ENCODE results near the gene TAF1D.

The TAF1D gene

GRCh38 chr11:93727985-93728791, 13.1 kb downstream of the TAF1D start:
- no peak for DNase-seq (ENCODE audit: low read depth in 2 of 2, low spot score in 1 of 2)

GRCh38 chr11:93724089-93724488, 17.2 kb downstream of the TAF1D start:
- no peak for DNase-seq (ENCODE audit: low read depth in 2 of 2, low spot score in 1 of 2)

GRCh38 chr11:93720522-93720921, 20.8 kb downstream of the TAF1D start:
- DNase-seq (ENCODE audit: low read depth in 2 of 2, low spot score in 1 of 2): no peak

GRCh38 chr11:93719310-93719709, 22.0 kb downstream of the TAF1D start:
- DNase-seq (ENCODE audit: low read depth in 2 of 2, low spot score in 1 of 2): no peak

- DNase-seq (ENCODE audit: low read depth in 2 of 2, low spot score in 1 of 2): no peak
Measured at GRCh38 chr11:93718057-93718563, 23.2 kb downstream of the TAF1D start.

- DNase-seq (ENCODE audit: low read depth in 2 of 2, low spot score in 1 of 2): no peak
Measured at GRCh38 chr11:93717501-93717900, 23.8 kb downstream of the TAF1D start.

- no peak for DNase-seq (ENCODE audit: low read depth in 2 of 2, low spot score in 1 of 2)
Measured at GRCh38 chr11:93715797-93716396, 25.4 kb downstream of the TAF1D start.

GRCh38 chr11:93712678-93713077, 28.6 kb downstream of the TAF1D start:
- DNase-seq (ENCODE audit: low read depth in 2 of 2, low spot score in 1 of 2): no peak

- DNase-seq (ENCODE audit: low read depth in 2 of 2, low spot score in 1 of 2): no peak
Measured at GRCh38 chr11:93710239-93710638, 31.1 kb downstream of the TAF1D start.

- no peak for DNase-seq (ENCODE audit: low read depth in 2 of 2, low spot score in 1 of 2)
Measured at GRCh38 chr11:93704237-93704636, 37.1 kb downstream of the TAF1D start.

GRCh38 chr11:93700830-93701229, 40.5 kb downstream of the TAF1D start:
- DNase-seq (ENCODE audit: low read depth in 2 of 2, low spot score in 1 of 2): no peak

- DNase-seq (ENCODE audit: low read depth in 2 of 2, low spot score in 1 of 2): no peak
Measured at GRCh38 chr11:93697611-93698010, 43.7 kb downstream of the TAF1D start.

GRCh38 chr11:93694557-93694956, 46.7 kb downstream of the TAF1D start:
- DNase-seq (ENCODE audit: low read depth in 2 of 2, low spot score in 1 of 2): no peak

- no peak for DNase-seq (ENCODE audit: low read depth in 2 of 2, low spot score in 1 of 2)
Measured at GRCh38 chr11:93694109-93694508, 47.2 kb downstream of the TAF1D start.

- no peak for DNase-seq (ENCODE audit: low read depth in 2 of 2, low spot score in 1 of 2)
Measured at GRCh38 chr11:93689240-93689639, 52.1 kb downstream of the TAF1D start.

- no peak for DNase-seq (ENCODE audit: low read depth in 2 of 2, low spot score in 1 of 2)
Measured at GRCh38 chr11:93686812-93687211, 54.5 kb downstream of the TAF1D start.

- no peak for DNase-seq (ENCODE audit: low read depth in 2 of 2, low spot score in 1 of 2)
Measured at GRCh38 chr11:93686226-93686625, 55.1 kb downstream of the TAF1D start.

Data from stimulated activated CD8-positive, alpha-beta memory T cell treated with anti-CD3 and anti-CD28 coated beads, Interleukin-4, amount 100 ng/mL, for 4 hours (primary cell).